Ishikawa (cell line): ENCODE results near the gene RAPGEF3.

Source experiments
- CREB1 ChIP-seq: IDR thresholded peaks from 2 replicates; pipeline ENCODE4 v1.6.1; 2012; ENCODE audit warnings: low read depth
- EP300 ChIP-seq: IDR thresholded peaks from 2 replicates; pipeline ENCODE4 v1.6.1; 2012; ENCODE audit warnings: borderline replicate concordance
- TAF1 ChIP-seq: IDR thresholded peaks from 2 replicates; pipeline ENCODE4 v1.6.1; 2012; ENCODE audit warnings: low read depth, mild to moderate bottlenecking
- TF ChIP-seq, protein P1 (sequence below): IDR thresholded peaks from 2 replicates; pipeline ENCODE4 v1.6.1; 2012

GRCh38 chr12:47772738-47773061, 14.0 kb upstream of the RAPGEF3 start:
- no peak for TF ChIP-seq EP300
- TF ChIP-seq CREB1, result no peak
- TF ChIP-seq, protein P1, sequence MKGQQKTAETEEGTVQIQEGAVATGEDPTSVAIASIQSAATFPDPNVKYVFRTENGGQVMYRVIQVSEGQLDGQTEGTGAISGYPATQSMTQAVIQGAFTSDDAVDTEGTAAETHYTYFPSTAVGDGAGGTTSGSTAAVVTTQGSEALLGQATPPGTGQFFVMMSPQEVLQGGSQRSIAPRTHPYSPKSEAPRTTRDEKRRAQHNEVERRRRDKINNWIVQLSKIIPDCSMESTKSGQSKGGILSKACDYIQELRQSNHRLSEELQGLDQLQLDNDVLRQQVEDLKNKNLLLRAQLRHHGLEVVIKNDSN, result no peak
- no peak for TF ChIP-seq TAF1
